OCI-LY3 (cell line): ENCODE data around the gene C16orf92.

Source experiments
- EZH2phosphoT487 ChIP-seq: fragments of 200-600 bp; shearing (Covaris generic); IDR thresholded peaks from 2 replicates; pipeline ENCODE4 v1.6.1; 2018; ENCODE audit warnings: antibody characterized with exemption, mixed run types, low read depth
- TF ChIP-seq, protein P1 (sequence below): fragments of 200-600, 300-600 bp; sonication (generic); IDR thresholded peaks from 2 replicates; pipeline ENCODE4 v1.5.1; 2014; ENCODE audit warnings: antibody characterized with exemption, low read length, low read depth

DNA sequence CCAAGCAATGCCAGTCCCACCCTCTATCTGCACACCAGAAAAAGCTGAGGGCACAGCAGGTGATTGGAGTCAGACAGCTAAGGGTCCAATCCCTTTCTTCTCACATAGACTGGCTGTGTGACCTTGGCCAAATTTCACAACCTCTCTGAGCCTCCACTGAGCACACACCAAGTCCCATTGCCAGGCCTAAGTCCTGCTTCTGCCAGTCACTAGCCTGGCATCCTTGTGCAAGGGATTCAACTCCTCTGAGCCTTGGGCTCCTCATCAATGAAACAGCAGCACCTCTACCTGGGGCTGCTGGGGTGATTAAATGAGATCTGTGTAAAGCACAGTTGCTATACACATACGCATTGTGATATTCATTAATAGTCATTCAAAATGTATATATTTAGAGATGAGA lies 23.6 kb downstream of the C16orf92 start:
- TF ChIP-seq, protein P1, sequence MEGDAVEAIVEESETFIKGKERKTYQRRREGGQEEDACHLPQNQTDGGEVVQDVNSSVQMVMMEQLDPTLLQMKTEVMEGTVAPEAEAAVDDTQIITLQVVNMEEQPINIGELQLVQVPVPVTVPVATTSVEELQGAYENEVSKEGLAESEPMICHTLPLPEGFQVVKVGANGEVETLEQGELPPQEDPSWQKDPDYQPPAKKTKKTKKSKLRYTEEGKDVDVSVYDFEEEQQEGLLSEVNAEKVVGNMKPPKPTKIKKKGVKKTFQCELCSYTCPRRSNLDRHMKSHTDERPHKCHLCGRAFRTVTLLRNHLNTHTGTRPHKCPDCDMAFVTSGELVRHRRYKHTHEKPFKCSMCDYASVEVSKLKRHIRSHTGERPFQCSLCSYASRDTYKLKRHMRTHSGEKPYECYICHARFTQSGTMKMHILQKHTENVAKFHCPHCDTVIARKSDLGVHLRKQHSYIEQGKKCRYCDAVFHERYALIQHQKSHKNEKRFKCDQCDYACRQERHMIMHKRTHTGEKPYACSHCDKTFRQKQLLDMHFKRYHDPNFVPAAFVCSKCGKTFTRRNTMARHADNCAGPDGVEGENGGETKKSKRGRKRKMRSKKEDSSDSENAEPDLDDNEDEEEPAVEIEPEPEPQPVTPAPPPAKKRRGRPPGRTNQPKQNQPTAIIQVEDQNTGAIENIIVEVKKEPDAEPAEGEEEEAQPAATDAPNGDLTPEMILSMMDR = no peak
- TF ChIP-seq EZH2phosphoT487 = no peak
